DMS79 (cell line): ENCODE results near the gene GAS5.
"Not testable (repeated sequence)": the region's sequence is repeated elsewhere in the genome, so short reads cannot be mapped to it uniquely, and the experiment has no call there.

ENCODE experiments used
- DNase-seq: peaks from one replicate; lab custom pipeline; 2025; lab: John Stamatoyannopoulos, UW

The GAS5 gene

GRCh38 chr1:173869021-173869359 is 1.2 kb upstream of the GAS5 start:
- no peak for DNase-seq

GRCh38 chr1:173868266-173869020 is 654 bp upstream of the GAS5 start, which contains the start of gene ZBTB37:
TSS of gene ZBTB37 (plus strand) at chr1:173868380. CDS start at chr1:173870226, 1,846 bp downstream.
- peak; percentile 86 for DNase-seq

- peak; percentile 71 for DNase-seq
Observed at GRCh38 chr1:173867141-173867752, 542 bp downstream of the GAS5 start.

- DNase-seq, result no peak
Observed at GRCh38 chr1:173866413-173867115, 1.2 kb downstream of the GAS5 start.

GRCh38 chr1:173865468-173866164 is 2.2 kb downstream of the GAS5 start:
- no peak for DNase-seq

GRCh38 chr1:173864179-173864867 is 3.5 kb downstream of the GAS5 start:
- DNase-seq, result no peak

- no peak for DNase-seq
Observed at GRCh38 chr1:173863224-173864161, 4.3 kb downstream of the GAS5 start.

GRCh38 chr1:173862769-173863223 is 5.0 kb downstream of the GAS5 start:
- no peak for DNase-seq

- not testable (repeated sequence) for DNase-seq
Observed at GRCh38 chr1:173862146-173862768, 5.5 kb downstream of the GAS5 start.

- no peak for DNase-seq
Observed at GRCh38 chr1:173861731-173862145, 6.1 kb downstream of the GAS5 start.

- DNase-seq, result no peak
Observed at GRCh38 chr1:173860065-173860464, 7.7 kb downstream of the GAS5 start.

- not testable (repeated sequence) for DNase-seq
Observed at GRCh38 chr1:173859547-173859946, 8.2 kb downstream of the GAS5 start.

- no peak for DNase-seq
Observed at GRCh38 chr1:173857363-173857917, 10.3 kb downstream of the GAS5 start.

- DNase-seq, result no peak
Observed at GRCh38 chr1:173856903-173857302, 10.9 kb downstream of the GAS5 start.

GRCh38 chr1:173856014-173856413 is 11.8 kb downstream of the GAS5 start:
- no peak for DNase-seq

- no peak for DNase-seq
Observed at GRCh38 chr1:173853074-173853473, 14.7 kb downstream of the GAS5 start.

- no peak for DNase-seq
Observed at GRCh38 chr1:173852105-173852504, 15.7 kb downstream of the GAS5 start.

GRCh38 chr1:173832748-173833147 is 35.0 kb downstream of the GAS5 start:
- no peak for DNase-seq

GRCh38 chr1:173827611-173828010 is 40.2 kb downstream of the GAS5 start:
- no peak for DNase-seq
